Measurements from ENCODE around the gene DHX34.
A peak's percentile ranks its signal among the peaks of the same experiment; 100 is the strongest.

DNA sequence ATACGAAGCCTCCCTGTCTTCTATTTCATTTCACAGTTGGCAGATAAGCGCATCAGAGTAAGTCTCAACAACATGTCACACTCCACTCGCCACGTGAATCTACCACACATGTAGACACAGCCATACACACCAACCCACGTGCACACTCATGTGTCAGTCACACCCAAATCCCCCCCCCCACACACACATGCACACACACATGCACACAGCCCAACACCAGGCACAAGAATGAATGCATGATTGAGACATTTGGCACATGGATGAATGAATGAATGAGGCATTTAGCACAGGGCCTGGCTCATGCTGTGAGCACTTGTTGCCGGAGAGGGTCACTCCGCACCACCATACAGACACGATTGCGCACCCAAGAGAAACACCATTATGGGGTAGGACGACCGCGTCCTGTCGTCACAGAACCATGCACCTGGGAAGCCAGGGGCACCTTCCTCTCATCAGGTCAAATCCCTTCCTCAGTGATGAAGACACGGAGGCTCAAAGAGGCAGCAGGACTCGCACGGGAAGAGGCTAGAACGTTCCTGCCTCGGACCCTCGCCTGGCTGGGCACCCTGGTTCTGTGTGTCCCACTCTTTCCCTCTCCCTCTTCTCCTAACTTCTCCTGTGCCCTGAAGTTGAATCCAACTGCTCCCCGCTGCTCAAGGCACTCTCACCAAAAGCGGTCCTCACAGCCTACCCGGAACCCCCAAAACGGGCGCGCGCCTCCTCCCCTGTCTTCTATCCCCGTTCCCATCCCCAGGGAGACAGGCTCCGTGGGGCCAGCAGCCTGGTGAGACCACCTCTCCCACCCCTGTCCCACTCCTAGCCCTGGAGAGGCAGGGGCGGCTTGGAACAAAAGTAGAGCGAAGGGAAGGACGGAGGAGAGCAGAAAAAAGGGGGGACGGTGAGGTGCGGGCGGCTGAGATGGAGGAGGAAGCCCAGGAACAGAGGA, 68.9 kb downstream of the DHX34 start:
- TF ChIP-seq CTCF (tag by site-specific recombination; IDR thresholded peaks at IDR 0.05) = no peak
- no peak for TF ChIP-seq TRIM28 (IDR thresholded peaks at IDR 0.05; ENCODE audit: borderline replicate concordance, low read length)
- no peak for TF ChIP-seq ZBTB44 (tag by site-specific recombination; IDR thresholded peaks at IDR 0.05)
- no peak for TF ChIP-seq ZNF175 (tag by site-specific recombination; IDR thresholded peaks at IDR 0.05)
- TF ChIP-seq REST (tag by site-specific recombination; IDR thresholded peaks at IDR 0.05) = no peak
- TF ChIP-seq SALL2 (tag by site-specific recombination; IDR thresholded peaks at IDR 0.05; ENCODE audit: borderline replicate concordance) = no peak
- 0 out of 2 replicates have a peak, but pooled peaks have one; percentile 21 for TF ChIP-seq ZFP37 (tag by site-specific recombination; IDR thresholded peaks at IDR 0.05)
- TF ChIP-seq ZNF114 (tag by site-specific recombination; IDR thresholded peaks at IDR 0.05) = no peak
- no peak for TF ChIP-seq ZIC2 (tag by site-specific recombination; IDR thresholded peaks at IDR 0.05)
- 0 out of 2 replicates have a peak, but pooled peaks have one; percentile 32 for TF ChIP-seq YY2 (tag by site-specific recombination; IDR thresholded peaks at IDR 0.05)
- TF ChIP-seq BCL11A (tag by site-specific recombination; IDR thresholded peaks at IDR 0.05; ENCODE audit: low read depth) = no peak
- no peak for TF ChIP-seq ZNF37A (tag by site-specific recombination; IDR thresholded peaks at IDR 0.05)
- no peak; the same call in 1 of the 2 replicates for TF ChIP-seq ZBTB17 (tag by site-specific recombination; IDR thresholded peaks at IDR 0.05)
